ENCODE data around the gene TUBB3.

GRCh38 chr16:89954462-89954861 is 31.3 kb downstream of the TUBB3 start:
- TF ChIP-seq CTCF (IDR thresholded peaks at IDR 0.05 in 2 of 3, conservative IDR thresholded peaks at IDR 0.05 in 1 of 3; ENCODE audit: insufficient read depth in 2 of 3, low read depth in 1 of 3, low read length in 3 of 3) (no peak), SRF (CRISPR knock-in tag; IDR thresholded peaks at IDR 0.05) (no peak), HDAC2 (IDR thresholded peaks at IDR 0.05) (no peak), POLR2A (conservative IDR thresholded peaks at IDR 0.05) (no peak)

All from K562 (cell line).